Ishikawa (cell line): ENCODE measurements around the gene SMAD5.

Source experiments
- CEBPB ChIP-seq: IDR thresholded peaks from 2 replicates; pipeline ENCODE4 v1.6.1; 2012
- CREB1 ChIP-seq: IDR thresholded peaks from 2 replicates; pipeline ENCODE4 v1.6.1; 2012; ENCODE audit warnings: low read depth
- EGR1 ChIP-seq: IDR thresholded peaks from 2 replicates; pipeline ENCODE4 v1.6.1; 2012
- EP300 ChIP-seq: IDR thresholded peaks from 2 replicates; pipeline ENCODE4 v1.6.1; 2012; ENCODE audit warnings: borderline replicate concordance
- FOXM1 ChIP-seq: IDR thresholded peaks from 2 replicates; pipeline ENCODE4 v1.6.1; 2012; ENCODE audit warnings: low read depth, borderline replicate concordance
- NFIC ChIP-seq: IDR thresholded peaks from 2 replicates; pipeline ENCODE4 v1.6.1; 2012
- RAD21 ChIP-seq: IDR thresholded peaks from 2 replicates; pipeline ENCODE4 v1.6.1; 2012; ENCODE audit warnings: low read depth
- TAF1 ChIP-seq: IDR thresholded peaks from 2 replicates; pipeline ENCODE4 v1.6.1; 2012; ENCODE audit warnings: low read depth, mild to moderate bottlenecking
- TCF12 ChIP-seq: IDR thresholded peaks from 2 replicates; pipeline ENCODE4 v1.6.1; 2012; ENCODE audit warnings: low read depth
- TEAD4 ChIP-seq: IDR thresholded peaks from 2 replicates; pipeline ENCODE4 v1.6.1; 2012
- YY1 ChIP-seq: IDR thresholded peaks from 2 replicates; pipeline ENCODE4 v1.6.1; 2012; ENCODE audit warnings: low read depth
- ZBTB7A ChIP-seq: IDR thresholded peaks from 2 replicates; pipeline ENCODE4 v1.6.1; 2012; ENCODE audit warnings: low read depth
- TF ChIP-seq, protein P1 (sequence below): IDR thresholded peaks from 2 replicates; pipeline ENCODE4 v1.6.1; 2012
- TF ChIP-seq, protein P2 (sequence below): IDR thresholded peaks from 2 replicates; pipeline ENCODE4 v1.6.1; 2012
- TF ChIP-seq, protein P3 (sequence below): IDR thresholded peaks from 2 replicates; pipeline ENCODE4 v1.6.1; 2012; ENCODE audit warnings: low read depth, mild to moderate bottlenecking

The SMAD5 gene

DNA sequence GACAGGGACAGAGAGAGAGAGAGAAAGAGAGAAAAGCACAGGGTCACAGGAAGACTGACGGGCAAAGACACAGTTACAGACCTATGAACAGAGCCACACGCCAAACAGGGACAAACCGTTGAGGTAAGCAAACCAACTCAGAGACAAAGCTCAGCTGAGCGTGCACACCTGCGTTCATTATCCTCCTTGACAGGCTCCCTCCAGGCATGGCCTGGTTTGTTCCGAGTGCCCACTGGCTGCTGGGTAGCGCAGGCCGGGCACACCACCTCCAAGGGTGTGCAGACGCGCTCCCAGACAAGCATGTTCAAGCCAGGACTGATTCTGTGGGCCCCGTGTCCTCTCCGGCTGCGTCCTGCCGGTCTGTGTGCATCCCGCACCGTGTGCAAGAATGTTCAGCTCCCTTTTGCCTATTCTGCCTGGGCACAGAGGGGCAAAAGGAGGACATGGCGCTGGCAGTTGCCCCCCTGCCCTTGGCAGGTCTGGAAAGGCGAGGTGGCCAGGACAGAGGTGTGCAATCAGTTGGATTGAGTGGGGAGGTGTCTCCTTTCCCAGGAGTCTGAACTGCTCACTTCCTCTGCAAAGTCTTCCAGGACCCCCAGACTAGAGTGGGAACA, 60.8 kb downstream of the SMAD5 start:
- TF ChIP-seq, protein P1, sequence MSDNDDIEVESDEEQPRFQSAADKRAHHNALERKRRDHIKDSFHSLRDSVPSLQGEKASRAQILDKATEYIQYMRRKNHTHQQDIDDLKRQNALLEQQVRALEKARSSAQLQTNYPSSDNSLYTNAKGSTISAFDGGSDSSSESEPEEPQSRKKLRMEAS = no peak
- TF ChIP-seq TCF12 = no peak
- TF ChIP-seq FOXM1 = no peak
- no peak for TF ChIP-seq EP300
- no peak for TF ChIP-seq CEBPB
- TF ChIP-seq, protein P2, sequence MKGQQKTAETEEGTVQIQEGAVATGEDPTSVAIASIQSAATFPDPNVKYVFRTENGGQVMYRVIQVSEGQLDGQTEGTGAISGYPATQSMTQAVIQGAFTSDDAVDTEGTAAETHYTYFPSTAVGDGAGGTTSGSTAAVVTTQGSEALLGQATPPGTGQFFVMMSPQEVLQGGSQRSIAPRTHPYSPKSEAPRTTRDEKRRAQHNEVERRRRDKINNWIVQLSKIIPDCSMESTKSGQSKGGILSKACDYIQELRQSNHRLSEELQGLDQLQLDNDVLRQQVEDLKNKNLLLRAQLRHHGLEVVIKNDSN = no peak
- TF ChIP-seq TEAD4 = no peak
- no peak for TF ChIP-seq CREB1
- no peak for TF ChIP-seq EGR1
- no peak for TF ChIP-seq NFIC
- no peak for TF ChIP-seq RAD21
- TF ChIP-seq, protein P3, sequence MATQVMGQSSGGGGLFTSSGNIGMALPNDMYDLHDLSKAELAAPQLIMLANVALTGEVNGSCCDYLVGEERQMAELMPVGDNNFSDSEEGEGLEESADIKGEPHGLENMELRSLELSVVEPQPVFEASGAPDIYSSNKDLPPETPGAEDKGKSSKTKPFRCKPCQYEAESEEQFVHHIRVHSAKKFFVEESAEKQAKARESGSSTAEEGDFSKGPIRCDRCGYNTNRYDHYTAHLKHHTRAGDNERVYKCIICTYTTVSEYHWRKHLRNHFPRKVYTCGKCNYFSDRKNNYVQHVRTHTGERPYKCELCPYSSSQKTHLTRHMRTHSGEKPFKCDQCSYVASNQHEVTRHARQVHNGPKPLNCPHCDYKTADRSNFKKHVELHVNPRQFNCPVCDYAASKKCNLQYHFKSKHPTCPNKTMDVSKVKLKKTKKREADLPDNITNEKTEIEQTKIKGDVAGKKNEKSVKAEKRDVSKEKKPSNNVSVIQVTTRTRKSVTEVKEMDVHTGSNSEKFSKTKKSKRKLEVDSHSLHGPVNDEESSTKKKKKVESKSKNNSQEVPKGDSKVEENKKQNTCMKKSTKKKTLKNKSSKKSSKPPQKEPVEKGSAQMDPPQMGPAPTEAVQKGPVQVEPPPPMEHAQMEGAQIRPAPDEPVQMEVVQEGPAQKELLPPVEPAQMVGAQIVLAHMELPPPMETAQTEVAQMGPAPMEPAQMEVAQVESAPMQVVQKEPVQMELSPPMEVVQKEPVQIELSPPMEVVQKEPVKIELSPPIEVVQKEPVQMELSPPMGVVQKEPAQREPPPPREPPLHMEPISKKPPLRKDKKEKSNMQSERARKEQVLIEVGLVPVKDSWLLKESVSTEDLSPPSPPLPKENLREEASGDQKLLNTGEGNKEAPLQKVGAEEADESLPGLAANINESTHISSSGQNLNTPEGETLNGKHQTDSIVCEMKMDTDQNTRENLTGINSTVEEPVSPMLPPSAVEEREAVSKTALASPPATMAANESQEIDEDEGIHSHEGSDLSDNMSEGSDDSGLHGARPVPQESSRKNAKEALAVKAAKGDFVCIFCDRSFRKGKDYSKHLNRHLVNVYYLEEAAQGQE = no peak
- TF ChIP-seq ZBTB7A = no peak
- TF ChIP-seq TAF1 = no peak
- no peak for TF ChIP-seq YY1

DNA sequence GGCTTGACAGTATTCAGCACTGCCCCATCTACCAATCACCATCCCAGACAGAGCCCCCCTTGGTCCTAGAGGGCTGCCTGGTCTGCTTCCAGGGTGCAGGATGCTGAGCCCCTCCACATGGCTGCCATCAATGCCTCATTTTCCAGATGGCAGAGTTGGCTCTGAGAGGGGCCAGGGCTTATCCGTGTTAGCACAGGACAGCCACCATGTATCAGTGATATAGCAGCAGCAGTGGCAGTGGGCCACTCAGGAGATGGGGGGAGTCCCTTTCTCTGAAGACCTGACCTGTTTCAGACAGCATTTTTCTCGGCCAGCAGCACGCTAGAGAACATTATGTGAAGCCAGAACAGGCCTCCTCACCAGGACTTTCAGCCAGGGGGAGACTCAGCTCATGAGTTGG, 61.9 kb downstream of the SMAD5 start:
- TF ChIP-seq EP300 = no peak
- no peak for TF ChIP-seq CREB1
- TF ChIP-seq TCF12 = no peak
- no peak for TF ChIP-seq CEBPB
- TF ChIP-seq FOXM1 = no peak
- TF ChIP-seq TAF1 = no peak
- TF ChIP-seq, protein P3 = no peak
- TF ChIP-seq ZBTB7A = no peak
- no peak for TF ChIP-seq RAD21
- TF ChIP-seq YY1 = no peak

DNA sequence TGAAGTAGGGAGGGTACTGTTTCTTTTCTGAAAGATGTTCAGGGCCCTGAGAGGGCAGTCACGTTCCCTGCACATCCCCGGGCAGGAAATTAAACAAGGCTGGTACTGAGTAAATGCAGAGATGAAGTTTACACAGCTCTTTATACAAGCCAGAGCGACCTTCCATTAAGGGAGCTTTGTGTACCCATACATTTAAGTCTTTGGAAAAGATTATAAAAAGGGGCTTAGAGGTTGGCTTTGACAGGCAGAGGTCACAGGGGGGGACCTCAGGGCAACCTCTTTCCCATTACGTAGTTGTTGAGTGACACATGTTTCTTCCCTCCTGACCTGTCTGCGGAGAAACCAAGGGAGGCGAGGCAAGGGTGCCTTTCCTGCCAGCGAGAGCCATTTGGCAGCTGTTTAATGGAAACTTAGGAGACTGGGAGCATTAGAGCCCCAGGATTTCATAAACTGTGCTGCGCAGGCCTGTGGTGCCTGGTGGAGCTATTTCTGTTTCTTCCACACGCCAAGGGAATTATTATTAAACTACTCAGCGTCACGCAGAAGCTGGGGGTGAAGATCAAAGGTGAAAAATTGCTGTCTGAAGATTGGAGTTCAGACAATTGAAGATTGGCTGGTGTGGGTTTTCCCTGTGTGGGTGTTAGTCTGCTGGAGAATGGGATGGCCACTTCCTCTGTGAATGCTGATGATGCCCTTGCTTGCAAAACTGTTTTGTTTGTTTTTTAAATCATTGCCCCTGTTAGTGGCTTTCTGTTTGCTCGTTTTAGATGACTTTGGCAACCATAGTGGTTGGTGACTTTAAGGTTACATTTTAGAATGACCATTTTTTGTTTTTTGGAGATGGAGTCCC, 63.6 kb downstream of the SMAD5 start:
- no peak for TF ChIP-seq EP300
- TF ChIP-seq, protein P1 = no peak
- no peak for TF ChIP-seq YY1
- TF ChIP-seq ZBTB7A = no peak
- TF ChIP-seq TEAD4 = no peak
- TF ChIP-seq, protein P3 = no peak

DNA sequence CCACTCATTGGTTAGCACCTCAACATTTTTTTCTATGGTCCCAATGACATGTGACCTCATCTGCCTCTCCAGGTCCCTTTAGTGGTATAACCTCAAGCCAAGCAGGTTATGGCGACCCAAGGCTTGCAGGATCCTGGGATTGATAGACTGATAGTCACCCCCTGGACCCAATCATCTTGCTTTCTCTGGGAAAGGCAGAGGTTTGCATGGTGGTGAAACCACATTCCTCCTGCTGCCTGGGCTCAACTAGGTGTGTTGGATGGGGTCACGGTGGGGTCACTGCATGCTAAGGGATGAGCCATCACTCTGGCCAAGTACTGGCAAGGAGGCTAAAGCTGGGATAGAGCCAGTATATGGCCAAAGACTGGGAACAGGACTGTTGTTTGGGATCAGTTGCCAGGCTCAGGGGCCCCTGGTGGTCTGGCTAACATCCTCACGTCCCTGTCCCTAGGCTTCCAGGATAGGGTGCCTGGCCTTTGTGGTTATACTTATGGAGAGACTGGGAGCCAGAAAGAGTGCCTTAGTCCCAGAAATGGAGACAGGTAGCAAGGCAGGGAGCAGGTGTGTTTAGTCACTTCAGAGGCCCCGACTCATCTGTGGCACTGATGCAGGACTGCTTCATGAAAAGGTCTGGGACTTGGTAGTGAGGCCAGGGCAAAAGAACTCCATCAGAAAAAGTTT, 65.0 kb downstream of the SMAD5 start:
- TF ChIP-seq RAD21 (no peak), NFIC (no peak), TEAD4 (no peak)
- TF ChIP-seq, protein P3 = no peak
